Neural progenitor cell (in vitro differentiated cells): Measurements from ENCODE around the gene SLC13A4. TPM values are rescaled to one million over a fixed set of nuclear protein-coding genes. Genes with fewer than 3 reads are reported as not detected.

Experiments used
- DNase-seq: peaks from one replicate; pipeline ENCODE4 v3.0.0-alpha.2; 2016; ENCODE audit warnings: low spot score
- H2AFZ ChIP-seq: fragments of 200-600 bp; sonication (generic); replicated peaks from 2 replicates; pipeline ENCODE4 v1.6.1; 2016; ENCODE audit warnings: antibody characterized with exemption
- H3F3A ChIP-seq: fragments of 200-600 bp; sonication (generic); 2 replicates; pipeline ENCODE4 v1.6.1; 2016; ENCODE audit warnings: antibody characterized with exemption, low read depth
- H3K27ac ChIP-seq: fragments of 200-600 bp; sonication (generic); 2 replicates; pipeline ENCODE4 v1.5.1; 2016; ENCODE audit warnings: mild to moderate bottlenecking
- H3K27me3 ChIP-seq: fragments of 200-600 bp; sonication (generic); 2 replicates; pipeline ENCODE4 v1.6.1; 2016; ENCODE audit warnings: mild to moderate bottlenecking, moderate library complexity
- H3K36me3 ChIP-seq: fragments of 200-600 bp; sonication (generic); 2 replicates; pipeline ENCODE4 v1.5.1; 2016
- H3K4me1 ChIP-seq: fragments of 200-600 bp; sonication (generic); 2 replicates; pipeline ENCODE4 v1.6.1; 2016; ENCODE audit warnings: mixed run types
- H3K4me2 ChIP-seq: fragments of 200-600 bp; sonication (generic); 2 replicates; pipeline ENCODE4 v1.6.1; 2016
- H3K4me3 ChIP-seq: fragments of 200-600 bp; sonication (generic); 2 replicates; pipeline ENCODE4 v1.5.1; 2016
- H3K79me2 ChIP-seq: fragments of 200-600 bp; sonication (generic); 2 replicates; pipeline ENCODE4 v1.6.1; 2016; ENCODE audit warnings: low read depth
- H3K9ac ChIP-seq: fragments of 200-600 bp; sonication (generic); 2 replicates; pipeline ENCODE4 v1.6.1; 2016
- H3K9me3 ChIP-seq: fragments of 200-600 bp; sonication (generic); 2 replicates; pipeline ENCODE4 v1.5.1; 2016; ENCODE audit warnings: low read depth
- H4K20me1 ChIP-seq: fragments of 200-600 bp; sonication (generic); 2 replicates; pipeline ENCODE4 v1.6.1; 2016; ENCODE audit warnings: low read depth
- H3K27ac Mint-ChIP-seq: 3 replicates; pipeline ENCODE4 v1.8.0; 2021; ENCODE audit warnings: mixed read lengths
- H3K27me3 Mint-ChIP-seq: 2 replicates; pipeline ENCODE4 v1.8.0; 2022; ENCODE audit warnings: low read depth, mild to moderate bottlenecking, inconsistent platforms, moderate library complexity, mixed read lengths; ENCODE audit not compliant: insufficient read depth
- H3K36me3 Mint-ChIP-seq: 3 replicates; pipeline ENCODE4 v1.8.0; 2021; ENCODE audit warnings: mixed read lengths
- H3K4me1 Mint-ChIP-seq: 3 replicates; pipeline ENCODE4 v1.8.0; 2021; ENCODE audit warnings: mixed read lengths
- H3K4me3 Mint-ChIP-seq: 3 replicates; pipeline ENCODE4 v1.8.0; 2021; ENCODE audit warnings: mild to moderate bottlenecking, moderate library complexity, mixed read lengths
- H3K9me3 Mint-ChIP-seq: 3 replicates; pipeline ENCODE4 v1.8.0; 2020; ENCODE audit warnings: mixed read lengths
- EZH2 ChIP-seq: fragments of 200-600 bp; sonication (generic); IDR thresholded peaks from 2 replicates; pipeline ENCODE4 v1.6.1; 2017; ENCODE audit warnings: antibody characterized with exemption, mild to moderate bottlenecking, moderate library complexity
- EZH2phosphoT487 ChIP-seq: fragments of 200-600 bp; sonication (generic); IDR thresholded peaks from 2 replicates; pipeline ENCODE4 v1.6.1; 2017; ENCODE audit warnings: antibody characterized with exemption
- total RNA-seq: library from RNA; depleted of rRNA; stranded (reverse); fragments of >200 nt; gene quantifications from 2 replicates; pipeline ENCODE4 v1.2.3, GENCODE V29; 2015; ENCODE audit warnings: low replicate concordance
- TF ChIP-seq, protein P1 (sequence below): fragments of 200-600 bp; sonication (generic); IDR thresholded peaks from 2 replicates; pipeline ENCODE4 v1.5.1; 2017; ENCODE audit warnings: antibody characterized with exemption, mild to moderate bottlenecking

SLC13A4 gene
- total RNA-seq, 1 donor from 2014 or later, result 0.28 TPM

DNA sequence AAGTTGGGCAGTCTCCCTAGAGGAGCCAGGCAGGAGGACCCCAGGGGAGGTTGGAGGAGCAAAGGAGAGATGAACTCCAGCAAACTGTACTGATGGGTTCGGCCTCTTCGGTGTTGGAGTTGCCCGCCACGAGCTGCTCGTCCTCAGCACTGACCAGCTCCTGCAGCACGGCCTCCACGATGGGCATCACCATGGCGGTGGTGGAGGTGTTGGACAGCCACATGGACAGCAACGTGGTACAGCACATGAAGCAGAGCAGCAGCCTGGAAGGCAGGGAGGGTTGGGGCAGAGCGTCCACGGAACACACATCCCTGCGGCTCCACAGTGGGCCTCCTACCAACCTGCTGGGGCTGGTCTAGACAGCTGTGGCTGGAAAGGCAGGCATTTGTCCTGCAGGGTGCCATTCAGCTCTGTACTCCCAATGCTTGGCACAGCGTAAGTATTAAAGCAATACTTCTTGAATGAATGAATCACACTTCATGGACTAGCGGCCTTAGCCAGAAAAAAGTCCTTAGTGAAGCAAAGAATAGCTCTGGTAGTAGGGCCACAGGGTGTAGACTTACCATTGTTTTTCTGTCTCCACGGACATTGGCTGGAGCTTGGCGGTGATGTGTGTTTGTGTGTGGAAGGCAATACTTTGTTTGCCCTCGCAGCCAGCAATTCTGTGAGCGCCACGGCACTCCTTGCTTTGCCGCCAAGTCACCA, 21.8 kb downstream of the SLC13A4 start:
- no peak for TF ChIP-seq EZH2
- TF ChIP-seq, protein P1, sequence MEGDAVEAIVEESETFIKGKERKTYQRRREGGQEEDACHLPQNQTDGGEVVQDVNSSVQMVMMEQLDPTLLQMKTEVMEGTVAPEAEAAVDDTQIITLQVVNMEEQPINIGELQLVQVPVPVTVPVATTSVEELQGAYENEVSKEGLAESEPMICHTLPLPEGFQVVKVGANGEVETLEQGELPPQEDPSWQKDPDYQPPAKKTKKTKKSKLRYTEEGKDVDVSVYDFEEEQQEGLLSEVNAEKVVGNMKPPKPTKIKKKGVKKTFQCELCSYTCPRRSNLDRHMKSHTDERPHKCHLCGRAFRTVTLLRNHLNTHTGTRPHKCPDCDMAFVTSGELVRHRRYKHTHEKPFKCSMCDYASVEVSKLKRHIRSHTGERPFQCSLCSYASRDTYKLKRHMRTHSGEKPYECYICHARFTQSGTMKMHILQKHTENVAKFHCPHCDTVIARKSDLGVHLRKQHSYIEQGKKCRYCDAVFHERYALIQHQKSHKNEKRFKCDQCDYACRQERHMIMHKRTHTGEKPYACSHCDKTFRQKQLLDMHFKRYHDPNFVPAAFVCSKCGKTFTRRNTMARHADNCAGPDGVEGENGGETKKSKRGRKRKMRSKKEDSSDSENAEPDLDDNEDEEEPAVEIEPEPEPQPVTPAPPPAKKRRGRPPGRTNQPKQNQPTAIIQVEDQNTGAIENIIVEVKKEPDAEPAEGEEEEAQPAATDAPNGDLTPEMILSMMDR, result no peak
- TF ChIP-seq EZH2phosphoT487, result no peak
- no peaks in the 10 kb centered on the region for H3K36me3 ChIP-seq
- no peak overlapping the region for H3K27ac ChIP-seq
- Mint-ChIP-seq H3K27ac (no peak overlapping the region), H3K9me3 (no peaks in the 10 kb centered on the region), H3K4me1 (peaks cover 9% of the 10 kb centered on the region), H3K36me3 (peaks cover 4% of the 10 kb centered on the region), H3K4me3 (no peak overlapping the region), H3K27me3 (peaks cover 11% of the 10 kb centered on the region)
- H3K9ac ChIP-seq, result no peak overlapping the region
- H3K4me1 ChIP-seq, result peaks cover 3% of the 10 kb centered on the region
- H3K27me3 ChIP-seq, result no peaks in the 10 kb centered on the region
- no peak overlapping the region for H2AFZ ChIP-seq
- no peaks in the 10 kb centered on the region for H4K20me1 ChIP-seq
- H3K4me3 ChIP-seq, result no peak overlapping the region
- DNase-seq, result no peak
- no peaks in the 10 kb centered on the region for H3K9me3 ChIP-seq
- no peaks in the 10 kb centered on the region for H3F3A ChIP-seq
- H3K4me2 ChIP-seq, result no peak overlapping the region
- H3K79me2 ChIP-seq, result no peaks in the 10 kb centered on the region

- no peak for DNase-seq
- no peak overlapping the region for H2AFZ ChIP-seq
- no peak overlapping the region for H3K4me2 ChIP-seq
- no peak overlapping the region for H3K4me3 ChIP-seq
- H3K9me3 ChIP-seq, result no peaks in the 10 kb centered on the region
- H3K36me3 Mint-ChIP-seq, result peaks cover 4% of the 10 kb centered on the region
- H3K4me1 ChIP-seq, result peaks cover 3% of the 10 kb centered on the region
- H3K9ac ChIP-seq, result no peak overlapping the region
- TF ChIP-seq EZH2 (no peak), EZH2phosphoT487 (no peak)
- TF ChIP-seq, protein P1, result no peak
- H3K27me3 ChIP-seq, result no peaks in the 10 kb centered on the region
- H3K27ac Mint-ChIP-seq, result no peak overlapping the region
- no peak overlapping the region for H3K4me3 Mint-ChIP-seq
- H3K27me3 Mint-ChIP-seq, result peaks cover 11% of the 10 kb centered on the region
- no peaks in the 10 kb centered on the region for H3K9me3 Mint-ChIP-seq
- no peak overlapping the region for H3K27ac ChIP-seq
- no peaks in the 10 kb centered on the region for H3K79me2 ChIP-seq
- H4K20me1 ChIP-seq, result no peaks in the 10 kb centered on the region
- no peaks in the 10 kb centered on the region for H3F3A ChIP-seq
- peaks cover 3% of the 10 kb centered on the region for H3K4me1 Mint-ChIP-seq
- H3K36me3 ChIP-seq, result no peaks in the 10 kb centered on the region
These were observed 23.3 kb downstream of the SLC13A4 start for GRCh38 chr7:135704698-135705097.

- no peaks in the 10 kb centered on the region for H4K20me1 ChIP-seq
- no peak overlapping the region for H2AFZ ChIP-seq
- DNase-seq, result peak; percentile 60
- H3K4me2 ChIP-seq, result no peak overlapping the region
- H3K36me3 ChIP-seq, result no peaks in the 10 kb centered on the region
- no peaks in the 10 kb centered on the region for H3K9me3 ChIP-seq
- Mint-ChIP-seq H3K27ac (no peak overlapping the region), H3K4me3 (no peak overlapping the region), H3K9me3 (peaks cover under 1% of the 10 kb centered on the region), H3K27me3 (peaks cover 11% of the 10 kb centered on the region), H3K36me3 (peaks cover 6% of the 10 kb centered on the region), H3K4me1 (peaks cover 3% of the 10 kb centered on the region)
- H3K27me3 ChIP-seq, result no peaks in the 10 kb centered on the region
- H3F3A ChIP-seq, result no peaks in the 10 kb centered on the region
- no peak overlapping the region for H3K27ac ChIP-seq
- no peak overlapping the region for H3K4me3 ChIP-seq
- no peak overlapping the region for H3K9ac ChIP-seq
- peaks cover 3% of the 10 kb centered on the region for H3K4me1 ChIP-seq
- no peaks in the 10 kb centered on the region for H3K79me2 ChIP-seq
- TF ChIP-seq EZH2, result no peak
- no peak for TF ChIP-seq EZH2phosphoT487
- TF ChIP-seq, protein P1, result peak; percentile 61
These were observed 23.9 kb downstream of the SLC13A4 start for GRCh38 chr7:135704074-135704473.
